ENCODE data around the gene MLLT3.
A peak's percentile ranks its signal among the peaks of the same experiment; 100 is the strongest.

The MLLT3 gene

GRCh38 chr9:20295555-20295954 is 326.7 kb downstream of the MLLT3 start:
- no peak for DNase-seq (ENCODE audit: low read depth, low spot score)
- no peak overlapping the region for H3K4me3 ChIP-seq (ENCODE audit: low read depth, low read length)
- TF ChIP-seq CTCF (IDR thresholded peaks at IDR 0.05; ENCODE audit: insufficient read depth, low read length, missing control alignments): no peak
- POLR2A ChIA-PET: no interaction called here
- CTCF ChIA-PET: no interaction called here

GRCh38 chr9:20294046-20294750 is 328.1 kb downstream of the MLLT3 start:
- CTCF ChIA-PET: no interaction called here
- POLR2A ChIA-PET: no interaction called here
- TF ChIP-seq CTCF (IDR thresholded peaks at IDR 0.05; ENCODE audit: insufficient read depth, low read length, missing control alignments): no peak
- H3K4me3 ChIP-seq (ENCODE audit: low read depth, low read length): no peak overlapping the region
- no peak for DNase-seq (ENCODE audit: low read depth, low spot score)

GRCh38 chr9:20292002-20292401 is 330.3 kb downstream of the MLLT3 start:
- POLR2A ChIA-PET: no interaction called here
- no peak for DNase-seq (ENCODE audit: low read depth, low spot score)
- H3K4me3 ChIP-seq (ENCODE audit: low read depth, low read length): no peak overlapping the region
- peak; percentile 29 for TF ChIP-seq CTCF (IDR thresholded peaks at IDR 0.05; ENCODE audit: insufficient read depth, low read length, missing control alignments)
- CTCF ChIA-PET: no interaction called here

Data from AG04449 (cell line).